Panc1 (cell line): ENCODE results near the gene RNF215. TPM values are rescaled to one million over a fixed set of nuclear protein-coding genes. Genes with fewer than 3 reads are reported as not detected.
"Not testable (repeated sequence)": the region's sequence is repeated elsewhere in the genome, so short reads cannot be mapped to it uniquely, and the experiment has no call there.

Experiments used
- ATAC-seq: fragments of 200-7000 bp; cut with Tn5 transposase; 2 replicates; pipeline ENCODE4 v1.9.1; 2020; ENCODE audit warnings: mild to moderate bottlenecking, moderate library complexity
- BruUV-seq: library from RNA; stranded (reverse); fragments of 400-500 nt; replicated peaks from 2 replicates; lab custom pipeline; 2021; lab: Mats Ljungman, UMichigan
- CTCF ChIA-PET: fragments of 300-600 bp; sonication (Branson Sonifier 250); formaldehyde crosslinking; loops from one replicate; lab custom pipeline; 2022; ENCODE audit warnings: antibody characterized with exemption; lab: Charles Lee
- POLR2A ChIA-PET: fragments of 300-600 bp; sonication (Branson Sonifier 250); formaldehyde crosslinking; loops from one replicate; lab custom pipeline; 2022; ENCODE audit warnings: antibody characterized with exemption; lab: Charles Lee
- DNase-seq: peaks from one replicate; pipeline ENCODE4 v3.0.0-alpha.2; 2010; ENCODE audit warnings: low read depth, low spot score
- H3K27ac ChIP-seq: 2 replicates; pipeline ENCODE4 v1.5.1; 2011; ENCODE audit warnings: mild to moderate bottlenecking, low read length, inconsistent platforms
- H3K27me3 ChIP-seq: fragments of 200-500 bp; sonication (Bioruptor generic); 2 replicates; pipeline ENCODE4 v1.6.0; 2014; ENCODE audit warnings: low read length, inconsistent platforms; ENCODE audit not compliant: control insufficient read depth, insufficient read depth
- H3K36me3 ChIP-seq: fragments of 200-500 bp; sonication (Bioruptor generic); 2 replicates; pipeline ENCODE4 v1.5.1; 2014; ENCODE audit warnings: inconsistent platforms, mild to moderate bottlenecking, low read length, moderate library complexity; ENCODE audit not compliant: control insufficient read depth, insufficient read depth
- H3K4me1 ChIP-seq: 2 replicates; pipeline ENCODE4 v1.5.1; 2011; ENCODE audit warnings: inconsistent platforms, mild to moderate bottlenecking, low read length, moderate library complexity; ENCODE audit not compliant: control insufficient read depth, insufficient read depth
- H3K4me3 ChIP-seq, 2 experiments: 2 replicates each; pipeline ENCODE4 v1.5.1; 2011 to 2012; ENCODE audit warnings: low read depth in 2 of 2, low read length in 2 of 2, mild to moderate bottlenecking in 2 of 2, inconsistent platforms in 1 of 2, moderate library complexity in 1 of 2
- H3K9me3 ChIP-seq: fragments of 200-500 bp; sonication (Bioruptor generic); 2 replicates; pipeline ENCODE4 v1.5.1; 2014; ENCODE audit warnings: low read depth, mild to moderate bottlenecking, inconsistent platforms, low read length, moderate library complexity; ENCODE audit not compliant: control insufficient read depth, insufficient read depth
- CTCF ChIP-seq: fragments of 450-650 bp; IDR thresholded peaks from 2 replicates; pipeline ENCODE4 v1.5.1; 2017; ENCODE audit warnings: mild to moderate bottlenecking
- POLR2AphosphoS5 ChIP-seq: IDR thresholded peaks from 2 replicates; pipeline ENCODE4 v1.6.1; 2012; ENCODE audit warnings: mild to moderate bottlenecking, low read depth, low read length, moderate library complexity
- SIN3A ChIP-seq: IDR thresholded peaks from 2 replicates; pipeline ENCODE4 v1.6.1; 2012; ENCODE audit warnings: low read depth, mild to moderate bottlenecking, low read length, moderate library complexity, borderline replicate concordance; ENCODE audit not compliant: insufficient read depth
- TCF7L2 ChIP-seq: IDR thresholded peaks from 2 replicates; pipeline ENCODE4 v1.6.1; 2011; ENCODE audit warnings: mild to moderate bottlenecking, low read depth, low read length, inconsistent platforms
- in situ Hi-C: cut with HindIII; loops from 2 replicates; pipeline ENCODE4 v1.10.0; 2016; ENCODE audit warnings: low sequenced_read_pairs, low pct_unique_long_range_greater_than_20kb
- intact Hi-C: fragments of 100-400 bp; cut with micrococcal nuclease; formaldehyde crosslinking; loops from one replicate; pipeline ENCODE4 v1.10.0; 2022; ENCODE audit not compliant: unreplicated experiment
- total RNA-seq: library from RNA; stranded (reverse); gene quantifications from one replicate; pipeline ENCODE4 v1.2.1, GENCODE V29; 2021; ENCODE audit not compliant: unreplicated experiment
- TF ChIP-seq, protein P1 (sequence below), 2 experiments: IDR thresholded peaks; 2 replicates each; pipeline ENCODE4 v1.6.1; 2011 to 2012; ENCODE audit warnings: low read depth in 2 of 2, control low read depth in 1 of 2, low read length in 1 of 2, mild to moderate bottlenecking in 1 of 2, moderate library complexity in 1 of 2; ENCODE audit not compliant: insufficient read depth in 1 of 2

RNF215 gene
- total RNA-seq, 1 experiment from 2014 or later = 35.8 TPM

DNA sequence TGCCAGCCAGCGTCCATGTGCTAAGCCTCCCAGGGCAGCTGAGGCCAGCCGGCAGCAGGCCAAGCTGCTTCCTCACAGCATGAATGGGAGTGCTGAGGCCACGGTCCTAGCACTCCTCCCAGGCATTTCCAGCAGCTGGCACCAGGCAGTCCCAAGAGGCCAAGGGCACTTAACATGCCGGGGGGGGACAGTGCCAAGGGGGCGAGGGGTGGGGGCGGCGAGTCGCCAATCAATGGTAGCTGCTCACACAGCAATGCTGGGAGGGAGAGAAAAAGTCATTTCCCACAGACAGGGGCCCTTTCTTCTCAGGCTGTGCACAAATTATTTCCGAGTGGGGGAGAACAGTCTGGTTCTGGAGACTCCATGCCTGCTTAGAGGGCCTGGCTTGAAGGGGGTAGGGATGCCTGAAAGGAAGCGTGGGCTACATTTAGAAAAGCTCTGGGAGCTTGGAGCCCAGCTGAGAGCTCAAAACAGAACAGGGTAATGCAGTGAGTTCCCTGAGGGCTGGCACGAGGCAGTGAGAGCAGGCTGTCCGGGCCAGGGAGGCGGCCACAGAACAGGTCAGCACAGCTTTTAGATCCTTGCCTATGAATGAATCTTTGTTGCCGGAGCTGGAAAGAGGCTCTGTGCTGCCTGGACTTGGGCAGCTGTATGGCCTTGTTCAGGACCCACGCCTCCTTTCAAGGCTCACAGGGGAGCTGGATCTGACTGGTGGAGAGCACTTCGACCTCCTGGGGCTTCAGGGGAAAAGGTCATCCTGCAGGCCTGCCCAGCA, 46.1 kb downstream of the RNF215 start:
- intact Hi-C loops = no loop called here
- BruUV-seq = no TSS peak
- Histone ChIP-seq H3K36me3 (peaks cover 27% of the 10 kb centered on the region), H3K9me3 (no peaks in the 10 kb centered on the region), H3K4me3 (no peak overlapping the region), H3K27ac (no peak overlapping the region), H3K27me3 (no peaks in the 10 kb centered on the region), H3K4me1 (no peaks in the 10 kb centered on the region)
- in situ Hi-C loops = no loop called here
- ChIA-PET CTCF (no interaction called here), POLR2A (no interaction called here)
- DNase-seq (no peak), ATAC-seq (no peak)
- TF ChIP-seq, protein P1, sequence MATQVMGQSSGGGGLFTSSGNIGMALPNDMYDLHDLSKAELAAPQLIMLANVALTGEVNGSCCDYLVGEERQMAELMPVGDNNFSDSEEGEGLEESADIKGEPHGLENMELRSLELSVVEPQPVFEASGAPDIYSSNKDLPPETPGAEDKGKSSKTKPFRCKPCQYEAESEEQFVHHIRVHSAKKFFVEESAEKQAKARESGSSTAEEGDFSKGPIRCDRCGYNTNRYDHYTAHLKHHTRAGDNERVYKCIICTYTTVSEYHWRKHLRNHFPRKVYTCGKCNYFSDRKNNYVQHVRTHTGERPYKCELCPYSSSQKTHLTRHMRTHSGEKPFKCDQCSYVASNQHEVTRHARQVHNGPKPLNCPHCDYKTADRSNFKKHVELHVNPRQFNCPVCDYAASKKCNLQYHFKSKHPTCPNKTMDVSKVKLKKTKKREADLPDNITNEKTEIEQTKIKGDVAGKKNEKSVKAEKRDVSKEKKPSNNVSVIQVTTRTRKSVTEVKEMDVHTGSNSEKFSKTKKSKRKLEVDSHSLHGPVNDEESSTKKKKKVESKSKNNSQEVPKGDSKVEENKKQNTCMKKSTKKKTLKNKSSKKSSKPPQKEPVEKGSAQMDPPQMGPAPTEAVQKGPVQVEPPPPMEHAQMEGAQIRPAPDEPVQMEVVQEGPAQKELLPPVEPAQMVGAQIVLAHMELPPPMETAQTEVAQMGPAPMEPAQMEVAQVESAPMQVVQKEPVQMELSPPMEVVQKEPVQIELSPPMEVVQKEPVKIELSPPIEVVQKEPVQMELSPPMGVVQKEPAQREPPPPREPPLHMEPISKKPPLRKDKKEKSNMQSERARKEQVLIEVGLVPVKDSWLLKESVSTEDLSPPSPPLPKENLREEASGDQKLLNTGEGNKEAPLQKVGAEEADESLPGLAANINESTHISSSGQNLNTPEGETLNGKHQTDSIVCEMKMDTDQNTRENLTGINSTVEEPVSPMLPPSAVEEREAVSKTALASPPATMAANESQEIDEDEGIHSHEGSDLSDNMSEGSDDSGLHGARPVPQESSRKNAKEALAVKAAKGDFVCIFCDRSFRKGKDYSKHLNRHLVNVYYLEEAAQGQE (IDR thresholded peaks at IDR 0.05; ENCODE audit: insufficient read depth in 1 of 2, low read depth in 2 of 2, low read length in 1 of 2) = no peak

DNA sequence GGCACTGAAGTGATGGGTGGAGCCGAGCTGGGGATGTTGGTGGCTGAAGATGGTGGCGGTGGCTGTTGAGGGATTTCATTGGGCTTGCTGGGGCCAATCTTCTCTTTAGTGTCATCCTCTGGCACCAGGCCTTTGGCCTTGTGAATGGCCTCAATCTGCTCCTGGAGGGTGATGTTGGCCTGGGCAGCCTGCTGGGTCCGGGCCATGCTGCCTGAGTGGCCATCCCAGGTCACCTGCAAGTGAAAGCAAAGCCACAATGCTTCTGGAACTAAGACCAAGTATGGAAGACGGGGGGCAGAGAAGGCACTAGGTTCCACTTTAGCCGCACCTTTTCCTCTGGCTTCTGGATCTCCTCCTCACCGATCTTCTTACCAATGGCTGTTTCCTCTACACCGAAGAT, 48.4 kb downstream of the RNF215 start:
- no peak overlapping the region for H3K27ac ChIP-seq
- ATAC-seq = no peak
- H3K9me3 ChIP-seq = no peaks in the 10 kb centered on the region
- peaks cover 13% of the 10 kb centered on the region for H3K36me3 ChIP-seq
- no peak for DNase-seq
- POLR2A ChIA-PET = no interaction called here
- intact Hi-C loops (no loop called here), in situ Hi-C loops (no loop called here)
- H3K27me3 ChIP-seq = no peaks in the 10 kb centered on the region
- CTCF ChIA-PET = no interaction called here
- H3K4me1 ChIP-seq = no peaks in the 10 kb centered on the region
- no TSS peak for BruUV-seq
- no peak overlapping the region for H3K4me3 ChIP-seq
- TF ChIP-seq CTCF = no peak
- TF ChIP-seq SIN3A = no peak
- TF ChIP-seq, protein P1 (IDR thresholded peaks at IDR 0.05; ENCODE audit: insufficient read depth in 1 of 2, low read depth in 2 of 2, low read length in 1 of 2) = no peak
- no peak for TF ChIP-seq POLR2AphosphoS5
- no peak for TF ChIP-seq TCF7L2

DNA sequence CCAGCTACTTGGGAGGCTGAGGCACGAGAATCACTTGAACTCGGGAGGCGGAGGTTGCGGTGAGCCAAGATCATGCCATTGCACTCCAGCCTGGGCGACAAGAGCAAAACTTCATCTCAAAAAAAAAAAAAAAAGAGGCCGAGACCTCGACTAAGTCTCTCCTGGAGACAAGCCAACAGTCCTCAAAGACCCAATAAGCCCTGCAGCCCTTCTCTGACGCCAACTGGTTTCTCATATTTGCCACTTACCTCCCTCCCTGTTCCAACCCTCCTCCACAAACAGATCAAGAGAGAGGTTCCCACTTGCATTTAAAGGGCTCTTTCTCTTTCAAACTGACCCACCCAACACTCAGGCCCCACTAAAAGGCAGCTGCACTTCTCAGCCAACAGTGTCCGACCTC, 48.9 kb downstream of the RNF215 start:
- CTCF ChIA-PET, in situ Hi-C loops, H3K27me3 ChIP-seq, ATAC-seq, DNase-seq, H3K4me3 ChIP-seq, POLR2A ChIA-PET, H3K9me3 ChIP-seq, H3K27ac ChIP-seq, BruUV-seq, H3K4me1 ChIP-seq, intact Hi-C loops: not testable (repeated sequence)
- peaks cover 10% of the 10 kb centered on the region for H3K36me3 ChIP-seq
